ENCODE data around the gene GALK2. TPM values are rescaled to one million over a fixed set of nuclear protein-coding genes. Genes with fewer than 3 reads are reported as not detected.
"Not testable (repeated sequence)": the region's sequence is repeated elsewhere in the genome, so short reads cannot be mapped to it uniquely, and the experiment has no call there.

Gene GALK2
- total RNA-seq, 1 donor from 2014 or later, result 26.4 TPM

- Mint-ChIP-seq H3K9me3 (ENCODE audit: unreplicated experiment) (no peaks in the 10 kb centered on the region), H3K36me3 (ENCODE audit: unreplicated experiment) (peaks cover 1% of the 10 kb centered on the region), H3K4me1 (ENCODE audit: unreplicated experiment) (peaks cover 10% of the 10 kb centered on the region), H3K27me3 (ENCODE audit: unreplicated experiment) (no peaks in the 10 kb centered on the region), H3K4me3 (ENCODE audit: unreplicated experiment) (no peak overlapping the region), H3K27ac (ENCODE audit: unreplicated experiment) (no peak overlapping the region)
- DNase-seq (ENCODE audit: extremely low spot score, unreplicated experiment), result no peak
- TF ChIP-seq, protein P1, sequence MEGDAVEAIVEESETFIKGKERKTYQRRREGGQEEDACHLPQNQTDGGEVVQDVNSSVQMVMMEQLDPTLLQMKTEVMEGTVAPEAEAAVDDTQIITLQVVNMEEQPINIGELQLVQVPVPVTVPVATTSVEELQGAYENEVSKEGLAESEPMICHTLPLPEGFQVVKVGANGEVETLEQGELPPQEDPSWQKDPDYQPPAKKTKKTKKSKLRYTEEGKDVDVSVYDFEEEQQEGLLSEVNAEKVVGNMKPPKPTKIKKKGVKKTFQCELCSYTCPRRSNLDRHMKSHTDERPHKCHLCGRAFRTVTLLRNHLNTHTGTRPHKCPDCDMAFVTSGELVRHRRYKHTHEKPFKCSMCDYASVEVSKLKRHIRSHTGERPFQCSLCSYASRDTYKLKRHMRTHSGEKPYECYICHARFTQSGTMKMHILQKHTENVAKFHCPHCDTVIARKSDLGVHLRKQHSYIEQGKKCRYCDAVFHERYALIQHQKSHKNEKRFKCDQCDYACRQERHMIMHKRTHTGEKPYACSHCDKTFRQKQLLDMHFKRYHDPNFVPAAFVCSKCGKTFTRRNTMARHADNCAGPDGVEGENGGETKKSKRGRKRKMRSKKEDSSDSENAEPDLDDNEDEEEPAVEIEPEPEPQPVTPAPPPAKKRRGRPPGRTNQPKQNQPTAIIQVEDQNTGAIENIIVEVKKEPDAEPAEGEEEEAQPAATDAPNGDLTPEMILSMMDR (IDR thresholded peaks at IDR 0.05), result no peak
Measured at GRCh38 chr15:49239105-49239504, 69.1 kb downstream of the GALK2 start.

- peaks cover 19% of the 10 kb centered on the region for H3K36me3 Mint-ChIP-seq (ENCODE audit: unreplicated experiment)
- H3K4me3 Mint-ChIP-seq (ENCODE audit: unreplicated experiment), result no peak overlapping the region
- no peaks in the 10 kb centered on the region for H3K9me3 Mint-ChIP-seq (ENCODE audit: unreplicated experiment)
- peaks cover 15% of the 10 kb centered on the region for H3K4me1 Mint-ChIP-seq (ENCODE audit: unreplicated experiment)
- DNase-seq (ENCODE audit: extremely low spot score, unreplicated experiment), result no peak
- no peak overlapping the region for H3K27ac Mint-ChIP-seq (ENCODE audit: unreplicated experiment)
- H3K27me3 Mint-ChIP-seq (ENCODE audit: unreplicated experiment), result no peaks in the 10 kb centered on the region
- TF ChIP-seq, protein P1 (IDR thresholded peaks at IDR 0.05), result no peak
Measured at GRCh38 chr15:49242820-49243219, 72.8 kb downstream of the GALK2 start.

GRCh38 chr15:49247556-49248110, 77.6 kb downstream of the GALK2 start:
- Mint-ChIP-seq H3K27me3 (ENCODE audit: unreplicated experiment) (no peaks in the 10 kb centered on the region), H3K4me1 (ENCODE audit: unreplicated experiment) (peaks cover 24% of the 10 kb centered on the region), H3K4me3 (ENCODE audit: unreplicated experiment) (no peak overlapping the region), H3K9me3 (ENCODE audit: unreplicated experiment) (no peaks in the 10 kb centered on the region), H3K36me3 (ENCODE audit: unreplicated experiment) (peaks cover 31% of the 10 kb centered on the region), H3K27ac (ENCODE audit: unreplicated experiment) (peak overlapping the region; percentile 76)
- DNase-seq (ENCODE audit: extremely low spot score, unreplicated experiment), result no peak
- TF ChIP-seq, protein P1 (IDR thresholded peaks at IDR 0.05), result no peak

- TF ChIP-seq, protein P1 (IDR thresholded peaks at IDR 0.05), result no peak
- no peak for DNase-seq (ENCODE audit: extremely low spot score, unreplicated experiment)
- Mint-ChIP-seq H3K27me3 (ENCODE audit: unreplicated experiment) (no peaks in the 10 kb centered on the region), H3K9me3 (ENCODE audit: unreplicated experiment) (no peaks in the 10 kb centered on the region), H3K36me3 (ENCODE audit: unreplicated experiment) (peaks cover 33% of the 10 kb centered on the region), H3K27ac (ENCODE audit: unreplicated experiment) (peak overlapping the region; percentile 76), H3K4me1 (ENCODE audit: unreplicated experiment) (peaks cover 24% of the 10 kb centered on the region), H3K4me3 (ENCODE audit: unreplicated experiment) (no peak overlapping the region)
Measured at GRCh38 chr15:49248291-49248690, 78.2 kb downstream of the GALK2 start.

DNA sequence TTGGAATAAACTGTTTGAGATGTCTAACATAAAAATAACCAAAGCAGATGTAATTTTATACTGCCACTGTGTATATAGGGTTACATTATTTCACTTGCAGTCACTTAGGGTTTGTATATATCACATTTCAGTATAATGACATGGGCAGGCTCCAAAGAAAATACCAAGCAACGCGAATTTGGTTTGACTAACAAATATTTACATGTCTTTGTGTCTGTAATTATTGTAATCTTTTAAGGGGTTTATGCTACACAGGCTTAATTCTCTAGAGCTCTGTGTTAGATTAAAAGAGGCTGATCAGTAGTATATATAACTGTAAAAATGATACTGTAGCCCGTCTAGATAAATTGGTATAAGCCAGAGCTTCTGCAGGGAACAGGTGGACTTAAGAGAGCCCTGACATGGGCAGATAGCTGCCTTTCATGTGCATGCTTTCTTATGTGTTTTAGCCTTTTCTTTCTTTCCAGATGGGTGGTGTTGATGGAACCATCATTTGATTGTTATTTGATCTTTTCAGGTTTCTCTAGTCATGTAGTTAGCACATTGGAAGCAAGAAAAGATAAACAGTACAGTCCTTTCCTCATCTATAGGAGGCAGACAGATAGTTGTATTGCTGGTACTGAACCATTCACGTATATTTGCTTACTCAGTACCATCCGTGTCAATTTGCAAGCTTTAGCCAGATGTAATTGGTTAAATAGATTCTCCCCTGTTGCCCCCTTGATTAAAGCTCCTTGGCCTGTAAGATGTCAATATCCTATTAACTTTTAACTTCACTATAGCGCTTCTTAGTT, 86.1 kb downstream of the GALK2 start:
- Mint-ChIP-seq H3K27ac (ENCODE audit: unreplicated experiment) (no peak overlapping the region), H3K36me3 (ENCODE audit: unreplicated experiment) (peaks cover 10% of the 10 kb centered on the region), H3K9me3 (ENCODE audit: unreplicated experiment) (peaks cover 6% of the 10 kb centered on the region), H3K27me3 (ENCODE audit: unreplicated experiment) (no peaks in the 10 kb centered on the region), H3K4me1 (ENCODE audit: unreplicated experiment) (peaks cover 19% of the 10 kb centered on the region), H3K4me3 (ENCODE audit: unreplicated experiment) (no peak overlapping the region)
- TF ChIP-seq, protein P1 (IDR thresholded peaks at IDR 0.05), result no peak
- no peak for DNase-seq (ENCODE audit: extremely low spot score, unreplicated experiment)

GRCh38 chr15:49265117-49265516, 95.1 kb downstream of the GALK2 start:
- H3K36me3 Mint-ChIP-seq (ENCODE audit: unreplicated experiment), result peaks cover 21% of the 10 kb centered on the region
- not testable (repeated sequence) for H3K4me3 Mint-ChIP-seq (ENCODE audit: unreplicated experiment); H3K4me1 Mint-ChIP-seq (ENCODE audit: unreplicated experiment); DNase-seq (ENCODE audit: extremely low spot score, unreplicated experiment); H3K27me3 Mint-ChIP-seq (ENCODE audit: unreplicated experiment); H3K9me3 Mint-ChIP-seq (ENCODE audit: unreplicated experiment); H3K27ac Mint-ChIP-seq (ENCODE audit: unreplicated experiment)
